Medulla oblongata (tissue), 1 donor: ENCODE results near the gene NR3C1.

Source experiments
- DNase-seq: peaks from one replicate; pipeline ENCODE4 v3.0.0-alpha.2; 2015; ENCODE audit errors: extremely low spot score

Gene NR3C1

DNA sequence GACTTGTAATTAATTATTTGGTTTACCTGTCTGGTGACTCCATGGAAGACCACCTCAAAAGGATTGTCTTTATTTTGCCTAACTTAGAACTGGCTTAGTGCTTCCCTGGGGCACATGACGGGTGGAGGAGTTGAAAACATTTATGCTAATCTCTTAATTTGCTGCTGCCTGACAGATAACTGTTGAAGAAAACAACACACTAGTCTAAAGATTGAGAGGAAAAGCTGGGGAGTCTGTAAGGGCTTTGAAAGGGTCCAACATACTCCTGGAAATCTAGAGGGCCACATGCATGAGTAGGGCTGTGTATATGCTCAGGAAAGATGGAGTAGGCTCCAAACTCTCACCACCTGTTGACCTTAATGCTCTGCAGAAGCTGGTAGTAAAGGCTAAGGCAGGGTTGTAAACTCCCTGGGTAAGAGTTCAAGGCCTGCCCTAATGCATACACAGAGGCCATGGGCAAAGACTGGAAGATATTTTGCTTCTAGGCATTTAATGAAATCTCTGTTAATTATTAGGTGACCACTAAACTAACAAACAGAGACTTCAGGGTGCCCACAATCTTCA, 40.7 kb downstream of the NR3C1 start:
- DNase-seq = no peak

DNA sequence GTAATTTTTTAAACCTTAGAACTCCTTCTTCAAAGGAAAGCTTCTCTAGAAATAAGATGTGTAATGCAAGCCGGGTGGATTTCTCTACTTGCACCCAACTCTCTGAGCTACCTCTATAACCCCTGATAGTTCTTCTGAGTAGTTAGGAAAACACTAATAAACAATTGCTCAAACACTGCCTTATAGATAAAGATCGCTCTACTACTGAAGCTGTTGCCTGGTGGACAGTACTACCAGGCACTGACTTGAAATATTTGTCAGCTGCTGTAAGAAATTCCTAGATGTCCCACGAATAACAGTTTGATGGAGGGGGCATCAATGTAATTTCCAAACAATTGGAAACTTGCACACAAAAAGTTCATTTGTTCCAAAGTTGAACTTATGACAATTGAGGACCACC, 42.0 kb downstream of the NR3C1 start:
- no peak for DNase-seq

DNA sequence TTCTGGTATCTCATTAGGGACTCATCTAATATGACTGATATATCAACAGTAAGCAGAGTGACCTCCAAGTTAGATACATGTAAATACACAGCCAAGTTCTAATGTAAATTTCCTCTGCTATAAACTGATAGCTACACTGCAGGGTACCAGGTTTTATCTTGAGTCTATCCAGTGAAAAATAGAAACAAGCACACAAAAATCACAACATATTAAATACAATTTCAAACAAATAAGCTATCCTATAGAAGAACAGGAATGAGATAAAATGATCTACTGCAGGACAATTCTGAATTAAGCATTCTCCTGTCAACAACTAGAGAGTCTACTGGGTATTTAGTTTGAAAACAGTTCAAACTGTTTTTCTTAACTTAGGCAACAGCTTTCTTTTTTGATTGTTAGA, 42.7 kb downstream of the NR3C1 start:
- no peak for DNase-seq

DNA sequence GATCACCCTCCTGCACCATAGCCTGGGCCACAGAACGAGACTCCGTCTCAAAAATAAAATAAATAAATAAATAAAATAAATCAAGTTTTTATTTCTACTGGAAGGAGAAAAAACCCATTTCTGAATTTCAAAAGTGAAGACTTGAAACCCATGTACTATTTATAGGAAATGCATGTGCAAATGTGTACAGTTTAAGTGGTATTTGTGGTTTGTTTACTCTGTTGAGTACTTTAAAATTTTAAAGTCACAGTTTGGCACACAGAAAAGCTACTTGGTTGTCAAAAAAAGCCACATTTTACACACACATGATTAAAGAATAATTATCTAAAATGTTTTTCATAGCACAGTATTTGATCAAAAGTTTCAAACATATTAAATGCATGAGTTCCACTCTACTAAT, 43.6 kb downstream of the NR3C1 start:
- DNase-seq = no peak

DNA sequence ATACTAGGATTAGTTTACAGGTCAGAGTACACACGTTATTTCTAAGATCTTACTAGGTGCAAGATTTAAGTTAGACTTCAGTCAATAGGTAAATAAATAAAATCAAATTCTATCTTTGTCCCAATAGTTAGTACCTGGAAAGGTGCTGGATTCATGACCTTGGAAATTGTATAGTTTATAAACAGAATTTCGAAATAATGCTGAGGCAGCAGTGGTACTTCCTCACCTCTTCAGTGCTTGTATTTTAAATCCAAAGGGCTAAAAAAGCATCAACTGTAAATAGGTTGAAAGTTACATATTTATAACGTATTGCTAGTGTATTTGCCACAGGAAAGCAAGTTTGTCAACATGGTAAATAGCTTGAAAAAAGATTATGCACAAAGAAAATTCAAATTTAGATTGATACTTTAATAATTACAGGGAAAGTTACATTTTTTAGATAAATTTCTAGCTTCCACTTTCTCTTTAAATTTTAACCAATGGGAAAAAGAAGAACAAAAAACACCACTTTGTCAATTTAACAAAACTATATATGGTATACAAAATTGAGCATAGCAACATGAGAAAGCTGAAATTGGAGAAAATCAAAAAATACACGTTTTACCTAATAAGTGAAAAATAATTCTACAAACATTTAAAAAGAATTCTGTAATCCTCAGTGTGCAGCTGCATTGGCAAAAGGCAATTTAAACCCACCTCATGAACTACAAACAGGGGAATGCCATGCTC, 46.5 kb downstream of the NR3C1 start:
- DNase-seq = no peak

DNA sequence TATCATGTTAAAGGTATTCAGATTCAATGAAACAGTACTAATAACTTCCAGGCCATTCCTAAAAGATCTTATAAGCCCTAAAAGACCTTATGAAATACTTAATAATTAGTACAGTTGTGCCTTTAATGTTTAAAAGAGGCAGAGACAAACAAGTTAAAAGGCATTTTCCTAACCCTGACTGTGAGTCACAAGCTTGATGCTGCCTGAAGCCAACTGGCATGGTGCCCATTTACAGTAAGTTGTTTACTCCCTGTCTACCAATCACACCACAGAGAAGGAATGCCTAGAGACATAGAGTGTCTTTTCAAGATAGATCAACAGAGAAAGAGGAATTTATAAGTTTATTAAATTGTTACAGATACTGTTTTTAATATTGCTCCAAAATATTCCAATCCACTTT, 47.8 kb downstream of the NR3C1 start:
- peak; percentile 86 for DNase-seq

DNA sequence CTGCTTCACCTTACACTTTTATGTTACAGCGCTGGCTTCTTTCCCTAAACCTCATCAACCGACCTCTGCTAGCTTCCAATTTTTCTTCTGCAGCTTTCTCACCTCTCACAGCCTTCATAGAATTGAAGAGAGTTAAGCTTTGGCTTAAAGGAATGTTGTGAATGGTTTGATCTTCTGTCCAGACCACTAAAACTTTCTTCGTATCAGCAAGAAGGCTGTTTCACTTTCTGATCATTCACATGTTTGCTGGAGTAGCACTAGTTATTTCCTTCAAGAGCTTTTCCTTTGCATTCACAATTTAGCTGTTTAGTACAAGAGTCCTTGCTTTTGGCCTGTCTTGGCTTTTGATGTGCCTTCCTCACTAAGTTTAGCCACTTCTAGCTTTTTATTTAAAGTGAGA, 49.5 kb downstream of the NR3C1 start:
- peak; percentile 55 for DNase-seq

DNA sequence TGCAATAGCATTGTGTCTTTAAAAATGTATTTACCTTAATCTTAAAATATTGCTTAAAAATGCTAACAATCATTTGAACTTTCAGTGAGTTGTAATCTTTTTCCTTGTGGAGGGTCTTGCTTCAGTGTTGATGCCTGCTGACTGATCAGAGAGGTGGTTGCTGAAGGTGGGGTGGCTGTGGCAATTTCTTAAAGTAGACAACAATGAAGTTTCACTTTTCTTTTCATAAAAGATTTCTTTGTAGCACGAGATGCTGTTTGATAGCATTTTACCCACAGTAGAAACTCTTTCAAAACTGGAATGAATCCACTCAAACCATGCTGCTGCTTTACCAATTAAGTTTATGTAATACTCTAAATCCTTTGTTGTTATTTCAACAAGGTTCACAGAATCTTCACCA, 50.8 kb downstream of the NR3C1 start:
- no peak for DNase-seq

DNA sequence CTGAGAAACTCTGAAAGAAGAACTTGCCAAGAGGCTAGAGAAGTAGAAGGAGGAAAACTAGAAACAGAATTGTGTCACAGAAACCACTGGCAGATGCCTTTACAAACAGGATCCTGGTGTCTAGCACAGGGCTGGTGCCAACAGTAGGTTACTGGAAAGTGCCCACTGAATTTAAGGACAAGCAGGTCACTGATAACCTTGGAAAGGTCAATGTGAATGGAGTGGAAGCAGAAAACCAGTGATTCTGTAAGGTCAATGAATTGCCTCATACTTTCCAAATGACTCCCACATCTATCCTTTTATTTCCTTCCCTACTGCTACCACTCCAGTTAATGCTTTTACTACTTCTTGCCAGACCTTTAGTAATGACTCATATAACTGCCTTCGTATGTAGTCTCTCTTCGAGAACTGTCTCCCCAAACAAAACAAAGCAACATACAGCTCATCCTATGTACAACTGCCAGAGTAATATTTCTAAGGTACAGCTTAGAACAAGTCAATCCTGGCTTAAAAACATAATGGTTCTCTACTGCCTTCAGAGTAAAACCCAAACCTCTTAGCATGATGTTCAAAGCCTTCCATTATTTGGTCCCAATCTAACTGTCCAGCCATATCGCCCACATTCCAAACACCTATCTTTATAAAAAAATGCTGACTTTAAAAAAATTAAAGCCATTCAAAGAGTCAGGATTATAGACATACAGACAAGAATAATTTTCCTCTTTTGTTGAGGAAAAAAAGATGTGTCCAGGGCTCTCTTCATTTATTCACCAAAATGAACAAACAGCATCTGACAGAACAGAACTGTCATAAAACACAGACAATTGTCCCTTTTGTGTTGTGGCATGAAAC, 52.5 kb downstream of the NR3C1 start:
- peak; percentile 38 for DNase-seq

DNA sequence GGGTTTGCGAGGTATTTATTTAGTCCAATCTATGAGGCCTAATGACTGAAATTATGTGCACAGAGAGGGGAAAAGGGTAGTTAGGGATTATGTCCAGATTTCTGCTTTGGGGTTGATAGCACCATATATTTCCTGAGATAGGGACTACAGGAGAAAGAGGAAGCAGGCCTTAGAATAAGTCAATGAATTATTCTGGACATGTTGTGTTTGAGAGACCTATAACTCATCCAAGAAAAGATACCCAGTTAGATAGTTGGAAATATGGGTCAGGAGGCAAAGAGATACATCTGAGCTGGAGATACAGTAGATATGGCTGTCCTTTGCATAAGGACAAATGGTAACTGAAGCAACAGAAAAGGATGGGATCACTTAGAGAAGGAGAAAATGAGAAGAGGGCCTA, 53.1 kb downstream of the NR3C1 start:
- no peak for DNase-seq

DNA sequence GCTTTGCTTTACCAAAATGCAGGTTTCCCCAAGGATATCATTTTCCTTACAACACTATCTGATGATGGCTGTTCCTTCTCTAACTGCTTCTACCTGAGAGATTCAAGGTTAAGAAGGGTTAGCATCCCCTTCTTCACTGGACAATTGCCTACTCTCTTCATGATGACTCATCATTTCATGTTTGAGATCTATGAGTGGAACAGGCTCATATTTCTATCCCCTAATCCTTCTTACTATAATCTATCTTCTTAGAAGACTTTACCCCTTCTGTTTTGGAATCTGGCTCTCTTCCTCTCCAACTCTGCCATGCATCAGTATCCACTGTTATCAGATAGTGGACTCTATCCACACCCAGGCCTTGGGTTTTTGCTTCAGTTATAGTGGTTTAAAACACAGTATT, 54.3 kb downstream of the NR3C1 start:
- DNase-seq = no peak

DNA sequence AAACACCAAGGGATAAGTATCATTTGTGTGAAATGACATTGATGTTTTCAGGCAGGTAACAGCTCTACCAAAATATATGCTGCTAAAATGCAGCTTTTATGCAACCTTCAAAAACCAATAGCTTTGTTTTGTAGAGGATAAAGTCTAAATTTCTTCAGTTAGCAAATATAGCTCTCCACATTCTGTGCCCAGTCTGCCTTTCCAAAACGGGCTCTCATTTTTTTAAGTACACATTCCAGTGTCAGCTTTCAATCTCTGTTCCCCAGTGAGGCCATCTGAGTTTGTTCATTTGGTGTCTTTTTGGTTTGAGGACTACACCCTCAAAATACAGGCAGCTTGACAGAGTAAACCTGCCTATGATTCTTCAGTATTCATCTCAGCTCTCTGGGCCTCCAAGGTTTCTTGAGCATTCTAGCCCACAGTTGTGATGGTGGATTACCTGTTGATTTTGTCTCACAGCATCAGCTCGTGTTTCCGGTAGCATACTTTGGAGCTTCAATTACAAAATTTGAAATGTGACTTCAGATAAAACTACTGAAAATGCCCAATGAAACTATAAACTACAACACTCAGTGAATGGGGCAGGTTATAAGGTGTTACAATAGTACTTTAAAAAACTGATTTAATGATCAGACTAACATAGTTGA, 55.7 kb downstream of the NR3C1 start:
- DNase-seq = no peak

DNA sequence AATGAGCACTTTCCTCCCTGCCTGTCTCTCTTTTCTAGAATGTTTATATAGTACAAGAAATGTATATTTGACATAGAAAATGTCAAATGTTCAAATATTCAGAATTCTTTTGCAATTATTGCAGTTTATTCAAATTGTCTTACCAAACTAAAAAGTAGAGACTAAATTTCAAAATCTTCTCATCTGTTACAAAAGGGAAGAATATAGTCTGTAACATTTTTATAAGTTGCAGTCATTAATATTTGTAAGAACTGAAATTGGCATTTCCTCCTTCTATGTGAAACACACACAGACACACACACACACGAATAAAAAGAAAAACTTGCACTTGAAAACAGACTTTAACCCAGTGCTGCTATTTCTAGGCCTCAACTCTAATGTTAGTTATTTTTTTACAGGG, 56.4 kb downstream of the NR3C1 start:
- DNase-seq = no peak

DNA sequence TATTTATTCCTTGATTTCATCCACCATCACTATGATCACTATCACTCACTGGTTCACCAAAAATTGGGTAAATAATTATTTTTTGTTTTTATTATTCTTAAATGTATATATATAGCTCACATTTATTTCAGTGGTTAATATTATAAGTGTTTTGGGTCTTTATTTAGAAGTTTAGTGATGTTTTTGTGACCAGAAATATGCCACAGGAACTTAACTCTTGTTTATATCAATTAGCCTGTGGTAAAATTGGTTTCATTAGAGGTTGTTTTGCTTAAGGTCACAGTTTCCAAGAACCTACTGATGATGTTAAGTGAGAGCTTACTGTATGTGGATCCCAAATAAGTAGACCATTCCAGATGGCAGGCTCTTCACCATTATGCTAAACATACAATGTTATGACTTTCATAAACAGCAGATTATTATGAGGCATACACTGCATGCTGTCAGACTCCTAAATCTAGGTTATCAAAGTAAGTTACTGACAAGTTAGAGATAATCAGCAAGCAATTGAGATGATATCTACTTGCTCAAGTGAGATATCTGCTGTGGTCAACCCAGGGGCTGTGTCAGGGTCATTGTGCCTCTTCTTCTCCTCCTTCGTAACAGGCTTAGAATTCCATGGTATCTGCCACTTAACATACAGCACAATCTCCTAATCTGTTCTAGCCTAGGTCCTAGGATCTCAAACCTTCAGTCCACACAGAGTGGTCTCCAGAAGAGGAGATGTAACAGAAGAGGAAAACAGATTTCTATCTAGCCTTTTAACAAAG, 57.6 kb downstream of the NR3C1 start:
- no peak for DNase-seq

DNA sequence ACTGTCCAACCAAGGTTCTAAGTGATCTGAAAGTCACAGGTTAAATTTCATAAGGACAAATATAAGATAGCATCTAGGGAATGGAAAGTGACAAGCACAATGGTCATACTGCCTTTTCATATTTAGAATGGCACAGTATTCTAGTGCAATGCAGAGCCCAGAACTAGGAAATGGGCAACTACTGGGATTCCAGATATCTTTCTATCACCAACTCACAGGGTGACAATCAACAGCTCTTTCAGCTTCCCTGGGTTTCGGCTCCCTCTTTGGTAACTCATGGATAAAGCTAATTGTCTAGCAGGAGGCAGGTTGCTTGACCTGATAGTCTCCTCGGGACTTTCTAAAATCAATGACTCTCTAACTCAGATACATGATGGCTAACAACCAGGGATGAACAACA, 60.4 kb downstream of the NR3C1 start:
- DNase-seq = no peak

DNA sequence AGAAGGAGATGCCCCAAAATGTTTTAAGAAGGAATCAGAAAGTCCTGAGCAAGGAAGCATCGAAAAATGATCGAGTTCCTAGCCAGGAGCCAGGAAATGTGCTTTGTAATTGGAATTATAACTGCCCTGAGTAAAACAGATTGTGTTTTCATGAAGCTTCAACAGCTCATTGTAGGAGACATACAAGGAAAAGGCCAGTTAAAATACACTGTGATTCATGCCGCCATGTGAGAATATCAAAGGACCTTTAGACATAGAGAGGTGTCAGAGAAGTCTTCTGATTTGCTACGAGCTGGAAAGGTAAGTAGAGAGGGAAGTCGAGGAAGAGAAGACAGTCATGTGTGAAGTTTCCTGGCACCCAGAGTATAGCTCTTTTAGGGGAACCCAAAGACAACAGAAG, 60.9 kb downstream of the NR3C1 start:
- no peak for DNase-seq

DNA sequence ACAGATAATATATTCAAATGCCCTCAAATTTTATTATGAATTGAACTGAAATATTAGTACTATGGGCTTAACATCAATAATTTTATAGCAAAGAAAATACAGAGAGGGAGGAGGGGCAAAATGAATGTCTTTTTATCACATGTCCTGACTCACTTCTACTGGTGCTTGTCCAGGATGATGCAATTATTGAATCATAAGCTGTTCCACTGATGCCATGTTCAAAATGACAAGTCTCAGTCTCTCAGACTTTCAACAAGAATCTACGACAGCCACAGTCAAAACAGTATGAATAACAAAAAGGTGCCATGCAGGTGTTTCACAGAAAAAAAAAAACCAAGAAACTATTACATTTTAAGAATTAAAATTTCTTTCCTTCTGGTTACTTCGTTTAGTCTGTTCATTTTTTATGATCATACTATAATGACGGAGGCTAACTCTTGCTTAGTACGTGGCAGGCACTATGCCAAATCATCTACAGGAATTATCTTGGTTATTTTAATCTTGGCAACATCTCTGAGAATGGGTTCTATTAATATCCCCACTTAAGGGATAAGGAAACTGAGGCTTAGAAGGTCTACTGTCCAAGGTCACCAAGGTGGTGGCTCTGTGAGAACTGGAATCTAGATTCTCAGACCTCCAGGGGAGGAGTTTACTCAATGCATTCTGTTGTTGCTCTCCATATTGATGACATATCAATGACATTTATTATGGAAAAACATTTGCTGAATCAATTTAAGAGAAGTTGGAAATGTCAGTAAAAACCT, 61.5 kb downstream of the NR3C1 start:
- no peak for DNase-seq

DNA sequence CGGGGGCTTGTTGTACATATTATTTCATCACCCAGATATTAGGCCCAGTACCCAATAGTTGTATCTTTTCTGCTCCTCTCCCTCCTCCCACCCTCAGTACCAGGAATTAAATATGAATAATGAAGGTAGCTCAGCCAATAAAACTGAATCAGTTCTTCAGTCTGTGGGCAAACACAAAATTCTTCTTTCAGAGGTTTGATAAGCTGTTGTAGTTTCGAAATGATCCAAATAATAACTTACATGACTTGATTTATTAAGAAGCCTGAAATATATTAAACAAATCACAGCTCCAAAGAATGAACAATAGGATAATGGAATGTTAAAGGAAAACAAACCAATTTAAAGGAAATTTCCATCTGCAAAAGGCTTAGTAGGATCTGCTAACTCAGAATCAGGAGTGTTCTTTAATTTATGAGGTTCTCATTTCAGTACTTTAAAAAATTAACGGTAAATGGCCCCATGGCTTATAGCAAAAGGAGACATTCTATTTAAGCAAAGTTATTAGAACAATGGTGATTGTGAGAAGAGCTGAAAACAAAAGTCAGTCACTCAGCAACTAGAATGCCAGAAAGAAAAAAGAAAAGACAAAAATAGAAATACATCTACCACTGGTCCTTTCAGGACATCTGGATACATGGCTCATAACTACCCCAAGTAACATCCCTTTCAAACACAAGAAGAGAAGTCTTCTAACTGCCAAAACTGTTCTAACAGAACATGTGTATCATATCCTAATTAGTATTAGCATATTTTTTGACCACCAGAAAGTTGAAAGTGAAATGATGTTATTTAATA, 62.4 kb downstream of the NR3C1 start:
- no peak for DNase-seq

DNA sequence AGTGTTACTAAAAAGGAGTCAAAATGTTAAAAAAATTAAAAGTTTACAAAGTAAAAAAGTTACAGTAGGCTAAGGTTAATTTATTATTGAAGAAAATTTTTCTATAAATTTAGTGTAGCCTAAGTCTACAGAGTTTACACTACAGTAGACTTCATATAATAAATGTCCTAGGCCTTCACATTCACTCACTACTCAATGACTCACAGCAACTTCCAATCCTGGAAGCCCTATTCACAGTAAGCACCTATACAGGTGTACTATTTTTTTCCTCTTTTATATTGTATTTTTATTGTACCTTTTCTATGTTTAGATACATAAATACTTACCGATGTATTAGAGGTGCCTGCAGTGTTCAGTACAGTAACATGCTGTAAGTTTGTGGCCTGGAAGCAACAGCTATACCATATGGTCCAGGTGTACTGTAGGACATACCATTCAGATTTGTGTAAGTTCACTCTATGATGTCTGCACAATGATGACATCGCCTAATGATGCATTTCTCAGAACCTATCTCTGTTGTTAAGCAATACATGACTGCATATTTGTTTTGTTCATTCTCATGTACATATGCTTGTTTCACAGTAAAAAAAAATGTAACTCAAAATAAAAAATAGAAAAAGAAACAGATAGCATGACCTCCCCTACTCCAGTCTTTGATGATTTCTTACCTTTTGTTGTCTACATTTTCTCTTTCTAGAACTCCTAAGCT, 64.7 kb downstream of the NR3C1 start:
- DNase-seq = no peak

DNA sequence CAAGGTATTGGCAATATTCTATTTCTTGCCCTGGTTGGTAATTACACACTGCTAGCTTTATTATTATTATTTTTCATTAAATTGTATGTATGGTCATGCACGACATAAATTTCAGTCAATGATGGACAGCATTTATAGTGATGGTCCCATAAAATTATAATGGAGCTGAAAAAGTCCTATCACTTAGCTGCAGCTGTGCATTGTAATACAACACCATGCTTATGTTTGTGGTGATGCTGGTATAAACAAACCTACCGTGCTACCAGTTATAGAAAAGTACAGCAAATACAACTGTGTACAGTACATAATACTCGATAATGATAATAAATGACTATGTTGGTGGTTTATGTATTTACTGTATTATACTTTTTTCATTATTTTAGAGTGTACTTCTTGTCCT, 65.5 kb downstream of the NR3C1 start:
- no peak for DNase-seq
